ENCODE data around the gene PHF21B. TPM values are rescaled to one million over a fixed set of nuclear protein-coding genes. Genes with fewer than 3 reads are reported as not detected.

The PHF21B gene
- total and polyA plus RNA-seq, 2 experiments from 2014 or later: 20.6 to 149 TPM

- peaks cover 30% of the 10 kb centered on the region for H3K4me1 ChIP-seq (ENCODE audit: insufficient read depth)
- H3K27me3 Mint-ChIP-seq (ENCODE audit: insufficient read depth, low read depth, poor library complexity): peaks cover 11% of the 10 kb centered on the region
- no peaks in the 10 kb centered on the region; the same call in 1 of the 2 replicates for H3K79me2 ChIP-seq (replicated peaks; ENCODE audit: insufficient read depth)
- H2AFZ ChIP-seq: no peak overlapping the region
- ATAC-seq (peak; percentile 34), DNase-seq (ENCODE audit: low spot score) (peak; percentile 52)
- peaks cover 13% of the 10 kb centered on the region for H3F3A ChIP-seq (replicated peaks; ENCODE audit: low read depth)
- no peaks in the 10 kb centered on the region for H3K27me3 ChIP-seq (ENCODE audit: insufficient read depth)
- no peaks in the 10 kb centered on the region; the same call in 2 of the 3 replicates for H3K9me3 Mint-ChIP-seq
- no peaks in the 10 kb centered on the region for H3K9me2 ChIP-seq (ENCODE audit: insufficient read depth)
- no peak overlapping the region for H3K4me3 Mint-ChIP-seq
- H4K20me1 ChIP-seq (replicated peaks; ENCODE audit: insufficient read depth): peaks cover 22% of the 10 kb centered on the region
- peaks cover 10% of the 10 kb centered on the region; the same call in 1 of the 3 replicates for H3K36me3 Mint-ChIP-seq (ENCODE audit: low read depth)
- no peaks in the 10 kb centered on the region for H3K36me3 ChIP-seq (ENCODE audit: insufficient read depth)
- H3K27ac Mint-ChIP-seq: no peak overlapping the region
- no peak overlapping the region for H3K4me3 ChIP-seq
- peak overlapping the region; percentile 15 for H3K4me2 ChIP-seq
- H3K27ac ChIP-seq (ENCODE audit: low read depth): no peak overlapping the region
- peaks cover 61% of the 10 kb centered on the region for H3K4me1 Mint-ChIP-seq
- no peak for TF ChIP-seq ZNF462 (CRISPR knock-in tag; IDR thresholded peaks at IDR 0.05)
- TF ChIP-seq CTCF (conservative IDR thresholded peaks at IDR 0.05; ENCODE audit: low read depth in 2 of 2): no peak
- TF ChIP-seq STAT1 (IDR thresholded peaks at IDR 0.05; ENCODE audit: unreplicated experiment): no peak
- no peak for TF ChIP-seq CREB1 (CRISPR knock-in tag; IDR thresholded peaks at IDR 0.05; ENCODE audit: low read depth)
- TF ChIP-seq POLR2AphosphoS5 (IDR thresholded peaks at IDR 0.05; ENCODE audit: low read depth): no peak
These were observed 69.7 kb downstream of the PHF21B start for GRCh38 chr22:44940130-44940529.
